GM11168 (cell line): ENCODE data around the gene KLHL11.
"Not testable (repeated sequence)": the region's sequence is repeated elsewhere in the genome, so short reads cannot be mapped to it uniquely, and the experiment has no call there.

ENCODE experiments used
- in situ Hi-C: fragments of 300-500 bp; cut with MboI; formaldehyde crosslinking; loops from one replicate; pipeline ENCODE4 v1.12.0; 2022; ENCODE audit warnings: low sequenced_read_pairs; ENCODE audit not compliant: unreplicated experiment

The KLHL11 gene

GRCh38 chr17:41888332-41888965, 23.2 kb upstream of the KLHL11 start:
- in situ Hi-C loops: no loop called here

- in situ Hi-C loops: no loop called here
Measured at GRCh38 chr17:41885733-41886132, 20.5 kb upstream of the KLHL11 start.

GRCh38 chr17:41882756-41883155, 17.5 kb upstream of the KLHL11 start:
- in situ Hi-C loops: no loop called here

GRCh38 chr17:41880130-41880529, 14.9 kb upstream of the KLHL11 start:
- in situ Hi-C loops: no loop called here

GRCh38 chr17:41874293-41874670, 9.1 kb upstream of the KLHL11 start:
- in situ Hi-C loops: not testable (repeated sequence)

- in situ Hi-C loops: no loop called here
Measured at GRCh38 chr17:41873559-41874292, 8.5 kb upstream of the KLHL11 start.

GRCh38 chr17:41871789-41872188, 6.6 kb upstream of the KLHL11 start:
- in situ Hi-C loops: no loop called here

- in situ Hi-C loops: no loop called here
Measured at GRCh38 chr17:41870627-41871026, 5.4 kb upstream of the KLHL11 start.

GRCh38 chr17:41870097-41870496, 4.9 kb upstream of the KLHL11 start:
- in situ Hi-C loops: no loop called here

- in situ Hi-C loops: no loop called here
Measured at GRCh38 chr17:41869426-41869825, 4.2 kb upstream of the KLHL11 start.

GRCh38 chr17:41868568-41868967, 3.3 kb upstream of the KLHL11 start:
- in situ Hi-C loops: no loop called here

GRCh38 chr17:41865596-41865893, 322 bp upstream of the KLHL11 start:
- in situ Hi-C loops: no loop called here

GRCh38 chr17:41864498-41864835, 756 bp downstream of the KLHL11 start:
- in situ Hi-C loops: no loop called here

GRCh38 chr17:41863074-41863848, 2.0 kb downstream of the KLHL11 start:
- in situ Hi-C loops: no loop called here

GRCh38 chr17:41860254-41860931, 4.8 kb downstream of the KLHL11 start:
- in situ Hi-C loops: no loop called here

- in situ Hi-C loops: not testable (repeated sequence)
Measured at GRCh38 chr17:41851382-41851781, 13.8 kb downstream of the KLHL11 start.

GRCh38 chr17:41849251-41849990, 15.8 kb downstream of the KLHL11 start:
- in situ Hi-C loops: no loop called here

- in situ Hi-C loops: no loop called here
Measured at GRCh38 chr17:41848788-41849187, 16.4 kb downstream of the KLHL11 start.

GRCh38 chr17:41844971-41845370, 20.3 kb downstream of the KLHL11 start:
- in situ Hi-C loops: no loop called here

- in situ Hi-C loops: not testable (repeated sequence)
Measured at GRCh38 chr17:41840781-41841180, 24.4 kb downstream of the KLHL11 start.
